GM21619 (cell line): ENCODE measurements around the gene KATNB1.
"Not testable (repeated sequence)": the region's sequence is repeated elsewhere in the genome, so short reads cannot be mapped to it uniquely, and the experiment has no call there.

Experiments
- ATAC-seq: cut with Tn5 transposase; IDR thresholded peaks from one replicate; pipeline ENCODE4 v1.9.1; 2021; ENCODE audit not compliant: unreplicated experiment

KATNB1 gene

DNA sequence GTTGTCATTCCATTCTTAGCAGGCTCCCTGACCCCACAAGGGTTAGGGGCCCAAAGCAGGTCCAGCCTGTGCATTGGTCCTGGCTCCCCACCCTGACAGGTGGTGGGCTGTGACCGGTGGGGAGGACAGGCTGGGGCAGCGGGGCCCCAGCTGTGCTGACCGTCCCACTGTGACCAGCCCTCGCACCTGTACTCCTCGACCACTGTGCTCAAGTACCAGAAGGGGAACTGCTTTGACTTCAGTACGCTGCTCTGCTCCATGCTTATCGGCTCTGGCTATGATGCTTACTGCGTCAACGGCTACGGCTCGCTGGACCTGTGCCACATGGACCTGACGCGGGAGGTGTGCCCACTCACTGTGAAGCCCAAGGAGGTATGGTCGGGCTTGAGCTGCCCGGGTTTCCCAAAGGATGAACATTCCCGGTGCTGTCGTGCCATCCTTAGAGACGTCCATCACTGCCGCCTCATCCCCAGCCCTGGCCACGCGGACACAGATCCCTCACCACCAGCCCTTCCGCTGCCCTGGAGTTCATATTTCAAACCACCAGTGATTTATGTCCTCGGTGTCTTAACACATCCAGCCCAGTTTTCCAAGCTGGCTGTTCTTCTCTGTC is 33.7 kb upstream of the KATNB1 start:
- no peak for ATAC-seq

DNA sequence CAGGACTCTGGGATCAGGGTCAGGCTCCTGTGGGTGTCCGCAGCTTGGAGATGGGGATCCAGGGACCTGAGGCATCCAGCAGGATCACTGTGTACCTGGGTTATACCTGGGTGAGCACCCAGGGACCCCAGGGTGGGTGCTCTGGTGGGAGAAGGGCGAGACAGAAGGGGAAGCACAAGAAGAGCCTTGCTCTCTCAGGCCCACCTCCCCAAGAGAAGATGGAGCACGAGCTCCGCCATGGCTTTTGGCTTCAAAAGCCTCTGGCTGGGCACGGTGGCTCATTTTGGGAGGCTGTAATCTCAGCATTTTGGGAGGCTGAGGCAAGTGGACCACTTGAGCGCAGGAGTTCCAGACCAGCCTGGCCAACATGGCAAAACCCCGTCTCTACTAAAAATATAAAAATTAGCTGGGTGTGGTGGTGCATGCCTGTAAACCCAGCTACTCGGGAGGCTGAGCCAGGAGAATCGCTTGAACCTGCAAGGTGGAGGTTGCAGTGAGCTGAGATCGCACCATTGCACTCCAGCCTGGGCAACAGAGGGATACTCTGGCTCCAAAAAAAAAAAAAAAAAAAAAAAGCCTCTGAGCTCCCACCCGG is 32.1 kb upstream of the KATNB1 start:
- ATAC-seq = no peak

DNA sequence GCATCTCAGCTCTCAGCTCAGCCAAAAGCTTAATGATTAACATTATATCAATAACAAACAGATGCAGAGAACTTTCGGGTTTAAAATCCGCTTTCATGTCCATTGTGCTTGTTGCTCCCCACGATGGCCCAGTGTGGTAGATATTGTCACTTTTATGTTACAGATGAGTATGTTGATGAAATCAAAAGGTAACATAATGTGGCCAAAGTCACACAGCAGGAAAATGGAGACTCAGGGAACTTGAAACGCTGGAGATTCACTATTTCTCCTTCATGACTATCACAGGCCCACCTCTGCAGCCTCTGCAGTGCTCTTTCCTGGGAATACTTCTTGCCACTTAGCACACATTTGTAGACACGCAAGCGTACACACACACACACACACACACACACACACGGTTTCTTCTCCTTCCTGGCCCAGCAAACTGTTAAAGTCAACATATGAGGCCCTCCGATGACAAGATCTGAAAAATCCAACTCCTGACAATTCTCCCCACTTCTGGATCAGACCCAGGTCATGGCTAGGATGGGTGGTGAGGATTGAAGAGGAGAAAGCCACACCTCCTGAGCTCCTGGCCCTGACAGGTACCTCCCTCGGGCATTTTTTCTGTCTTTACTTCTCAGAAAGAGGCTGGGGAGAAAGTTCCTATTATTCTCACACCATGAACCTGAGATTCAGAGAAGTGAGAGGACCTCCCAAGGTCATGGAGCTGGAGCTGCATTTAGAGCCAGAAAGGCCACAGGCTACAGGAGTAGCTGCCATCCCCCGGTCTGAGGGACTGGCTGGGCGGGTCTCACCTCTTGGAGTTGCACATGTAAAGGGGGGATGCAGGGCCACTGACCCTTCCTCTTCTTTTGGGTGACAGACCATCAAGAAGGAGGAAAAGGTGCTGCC is 31.3 kb upstream of the KATNB1 start:
- ATAC-seq = no peak

DNA sequence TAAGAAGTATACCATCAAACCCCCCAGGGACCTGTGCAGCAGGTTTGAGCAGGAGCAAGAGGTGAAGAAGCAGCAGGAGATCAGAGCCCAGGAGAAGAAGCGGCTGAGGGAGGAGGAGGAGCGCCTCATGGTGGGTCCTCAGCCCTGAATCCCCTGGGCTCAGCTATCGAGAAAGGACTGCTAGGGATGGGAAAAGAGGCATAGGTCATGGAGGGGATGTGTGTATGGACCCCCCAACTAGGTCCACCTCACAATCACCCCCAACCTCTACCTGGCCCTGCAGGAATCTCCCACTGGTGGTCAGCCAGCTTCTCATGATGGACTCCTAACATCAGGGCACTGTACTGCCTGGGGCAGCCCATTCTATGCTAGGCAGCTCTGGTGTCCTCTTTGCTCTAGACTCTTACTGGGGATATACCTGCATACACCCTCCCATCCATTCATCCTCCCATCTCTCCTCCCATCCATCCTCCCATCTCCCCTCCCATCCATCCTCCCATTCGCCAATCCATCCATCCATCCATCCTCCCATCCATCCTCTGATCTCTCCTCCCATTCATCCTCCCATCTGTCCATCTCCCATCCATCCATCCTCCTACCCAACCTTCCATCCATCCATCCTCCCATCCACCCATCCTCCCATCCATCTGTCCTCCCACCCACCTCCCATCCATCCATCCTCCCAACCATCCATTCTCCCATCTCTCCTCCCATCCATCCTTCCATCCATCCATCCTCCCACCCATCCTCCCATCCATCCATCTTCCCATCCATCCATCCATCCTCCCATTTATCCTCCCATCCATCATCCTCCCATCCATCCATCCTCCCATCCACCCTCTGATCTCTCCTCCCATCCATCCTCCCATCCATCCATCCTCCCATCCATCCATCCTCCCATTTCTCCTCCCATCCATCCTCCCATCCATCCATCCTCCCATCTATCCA is 30.4 kb upstream of the KATNB1 start:
- ATAC-seq = no peak

DNA sequence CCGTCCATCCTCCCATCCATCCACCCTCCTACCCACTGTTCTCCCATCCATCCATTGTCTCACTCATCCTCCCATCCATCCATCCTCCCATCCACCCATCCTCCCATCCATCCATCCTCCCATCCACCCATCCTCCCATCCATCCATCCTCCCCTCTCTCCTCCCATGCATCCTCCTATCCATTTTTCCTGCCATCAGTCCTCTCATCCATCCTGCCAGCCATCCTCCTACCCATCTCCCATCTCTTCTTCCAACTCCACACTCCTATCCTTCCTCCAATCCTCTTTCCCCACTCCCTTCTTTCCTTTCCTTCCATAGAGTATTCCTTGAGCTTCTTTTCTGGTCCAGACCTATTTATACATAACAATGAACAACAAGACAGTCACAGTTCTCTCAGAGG is 28.9 kb upstream of the KATNB1 start:
- ATAC-seq = no peak

DNA sequence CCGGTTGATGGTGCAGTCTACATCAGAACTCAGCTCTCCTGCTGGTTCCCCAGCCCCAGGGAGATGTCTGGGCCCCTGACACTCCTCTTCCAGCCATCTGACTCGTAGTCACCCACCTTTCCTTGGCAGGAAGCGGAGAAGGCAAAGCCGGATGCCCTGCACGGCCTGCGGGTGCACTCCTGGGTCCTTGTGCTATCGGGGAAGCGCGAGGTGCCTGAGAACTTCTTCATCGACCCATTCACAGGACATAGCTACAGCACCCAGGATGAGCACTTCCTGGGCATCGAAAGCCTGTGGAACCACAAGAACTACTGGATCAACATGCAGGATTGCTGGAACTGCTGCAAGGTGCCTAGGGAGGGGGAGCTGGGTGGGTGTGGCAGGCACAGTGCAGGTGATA is 28.2 kb upstream of the KATNB1 start:
- no peak for ATAC-seq

DNA sequence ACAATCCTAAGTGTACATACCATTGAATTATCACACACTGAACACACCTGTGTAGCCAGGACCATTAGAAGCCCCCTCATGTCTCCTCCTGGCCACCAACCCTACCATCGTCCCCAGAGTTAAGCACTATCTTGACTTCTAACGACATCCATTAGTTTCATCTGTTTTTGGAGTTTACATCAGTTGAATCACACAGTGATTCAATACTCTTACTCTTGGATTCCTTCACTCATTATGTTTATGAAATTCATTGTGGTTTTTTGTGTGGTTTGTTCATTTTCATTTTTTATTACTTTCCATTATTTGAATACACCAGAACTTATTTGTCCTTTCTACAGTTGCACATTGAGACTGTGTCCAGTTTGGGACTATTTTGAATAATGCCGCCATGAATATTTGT is 27.4 kb upstream of the KATNB1 start:
- no peak for ATAC-seq

DNA sequence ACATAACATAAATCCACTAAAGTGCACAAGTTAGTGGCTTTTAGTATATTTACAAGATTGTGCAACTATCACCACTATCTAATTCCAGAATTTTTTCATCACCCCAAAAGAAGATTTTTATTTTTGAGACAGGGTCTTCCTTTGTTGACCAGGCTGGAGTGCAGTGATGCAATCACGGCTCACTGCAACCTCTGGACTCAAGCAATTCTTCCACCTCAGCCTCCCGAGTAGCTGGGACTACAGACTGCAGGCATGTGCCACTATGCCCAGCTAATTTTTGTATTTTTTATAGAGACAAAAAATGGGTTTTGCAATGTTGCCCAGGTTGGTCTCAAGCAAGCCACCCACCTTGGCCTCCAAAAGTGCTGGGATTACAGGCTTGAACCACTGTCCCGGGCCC is 25.9 kb upstream of the KATNB1 start:
- ATAC-seq = no peak

DNA sequence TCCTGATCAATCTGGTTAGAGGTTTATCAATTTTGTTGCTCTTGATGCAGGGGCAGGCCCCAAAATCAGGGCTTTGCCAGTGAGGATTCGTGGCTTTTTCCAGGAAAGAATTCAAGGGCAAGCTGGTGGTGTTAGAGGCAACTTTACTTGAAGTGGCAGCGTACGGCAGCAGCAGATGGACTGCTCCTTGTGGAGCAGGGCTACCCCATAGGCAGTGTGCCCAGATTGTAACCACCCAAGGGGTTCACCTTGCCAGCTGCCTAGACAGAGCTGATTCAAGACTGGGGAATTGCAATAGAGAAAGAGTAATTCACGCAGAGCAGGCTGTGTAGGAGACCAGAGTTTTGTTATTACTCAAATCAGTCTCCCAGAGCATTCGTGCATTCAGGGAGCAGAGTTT is 24.2 kb upstream of the KATNB1 start:
- no peak for ATAC-seq

DNA sequence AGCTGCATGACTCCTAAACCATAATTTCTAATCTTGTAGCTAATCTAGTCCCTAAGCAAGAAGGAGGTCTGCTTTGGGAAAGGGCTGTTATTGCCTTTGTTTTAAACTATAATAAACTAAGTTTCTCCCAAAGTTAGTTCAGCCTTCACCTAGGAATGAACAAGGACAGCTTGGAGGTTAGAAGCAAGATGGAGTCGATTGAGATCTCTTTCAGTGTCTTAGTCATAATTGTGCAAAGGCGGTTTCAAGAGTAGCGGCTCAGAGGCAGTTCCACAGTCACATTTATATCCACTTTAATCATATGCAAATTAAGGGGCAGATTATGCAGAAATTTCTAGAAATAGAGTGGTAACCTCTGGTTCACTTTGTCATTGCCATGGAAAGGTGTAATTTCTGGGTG is 23.6 kb upstream of the KATNB1 start:
- no peak for ATAC-seq

DNA sequence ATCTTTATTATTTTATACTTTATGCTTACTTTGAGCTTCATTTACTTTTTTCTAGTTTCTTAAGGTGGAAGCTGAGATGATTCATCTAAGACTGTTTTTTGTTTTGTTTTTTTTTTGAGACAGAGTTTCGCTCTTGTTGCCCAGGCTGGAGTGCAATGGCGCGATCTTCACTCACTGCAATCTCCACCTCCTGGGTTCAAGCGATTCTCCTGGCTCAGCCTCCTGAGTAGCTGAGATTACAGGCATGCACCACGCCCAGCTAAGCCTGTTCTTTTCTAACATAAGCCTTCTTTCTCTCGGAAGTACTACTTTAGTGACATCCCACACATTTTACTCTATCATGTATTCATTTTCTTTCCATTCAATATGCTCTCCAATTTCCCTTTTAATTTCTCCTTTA is 23.0 kb upstream of the KATNB1 start:
- ATAC-seq = not testable (repeated sequence)

DNA sequence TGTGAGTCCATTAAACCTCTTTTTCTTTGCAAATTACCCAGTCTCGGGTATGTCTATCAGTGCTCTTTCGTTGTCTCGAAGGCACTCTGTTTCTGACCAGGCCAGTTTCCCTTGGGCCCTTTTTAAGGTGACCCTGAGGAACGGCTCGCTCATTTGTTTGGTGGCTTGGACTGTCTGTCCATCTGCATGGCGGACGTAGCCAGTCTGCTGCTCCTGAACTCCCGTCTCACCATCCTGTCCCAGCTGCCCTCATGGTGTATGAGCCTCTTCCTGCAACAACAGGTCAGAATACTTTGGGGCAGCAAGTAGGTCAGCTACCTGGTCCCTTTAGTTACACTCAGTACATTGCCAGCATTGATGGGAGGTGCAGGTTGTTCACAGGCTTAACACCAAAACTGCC is 22.0 kb upstream of the KATNB1 start:
- ATAC-seq = no peak

DNA sequence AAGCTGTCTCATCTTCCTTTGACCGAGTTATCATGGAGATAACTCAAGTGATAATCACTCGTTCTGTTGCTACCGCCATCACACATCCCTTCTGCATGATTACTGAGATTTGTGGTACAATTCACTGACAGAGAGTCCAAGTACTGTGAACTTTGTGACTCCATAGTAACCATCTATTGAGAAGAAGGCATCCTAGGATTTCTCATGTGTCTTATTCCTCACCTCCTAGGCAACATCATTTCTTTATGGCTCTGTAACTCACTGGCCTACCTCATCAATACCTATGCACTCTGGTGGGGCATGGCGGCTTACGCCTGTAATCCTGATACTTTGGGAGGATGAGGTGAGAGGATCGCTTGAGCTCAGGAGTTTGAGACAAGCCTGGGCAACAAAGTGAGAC is 21.5 kb upstream of the KATNB1 start:
- no peak for ATAC-seq

DNA sequence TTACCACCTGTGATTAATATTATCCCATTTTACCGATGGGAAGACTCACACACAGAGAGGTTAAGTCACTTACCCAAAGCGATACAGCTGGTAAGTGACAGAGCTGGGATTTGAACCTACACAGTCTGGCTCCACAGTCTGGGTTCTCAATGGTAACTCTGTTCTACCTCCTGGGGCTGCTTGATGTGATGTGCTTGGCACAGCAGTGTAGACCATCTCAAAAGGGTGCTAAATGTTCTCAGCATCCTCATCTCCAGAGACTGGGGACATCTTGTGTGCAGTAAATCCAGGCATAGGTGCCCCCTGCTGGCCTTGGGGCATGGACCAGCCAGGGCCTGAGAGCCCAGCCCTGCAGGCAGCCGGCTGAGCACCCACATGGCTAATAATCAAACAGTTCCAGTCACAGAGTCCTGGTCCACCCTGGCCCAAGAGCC is 15.4 kb upstream of the KATNB1 start:
- ATAC-seq = no peak

DNA sequence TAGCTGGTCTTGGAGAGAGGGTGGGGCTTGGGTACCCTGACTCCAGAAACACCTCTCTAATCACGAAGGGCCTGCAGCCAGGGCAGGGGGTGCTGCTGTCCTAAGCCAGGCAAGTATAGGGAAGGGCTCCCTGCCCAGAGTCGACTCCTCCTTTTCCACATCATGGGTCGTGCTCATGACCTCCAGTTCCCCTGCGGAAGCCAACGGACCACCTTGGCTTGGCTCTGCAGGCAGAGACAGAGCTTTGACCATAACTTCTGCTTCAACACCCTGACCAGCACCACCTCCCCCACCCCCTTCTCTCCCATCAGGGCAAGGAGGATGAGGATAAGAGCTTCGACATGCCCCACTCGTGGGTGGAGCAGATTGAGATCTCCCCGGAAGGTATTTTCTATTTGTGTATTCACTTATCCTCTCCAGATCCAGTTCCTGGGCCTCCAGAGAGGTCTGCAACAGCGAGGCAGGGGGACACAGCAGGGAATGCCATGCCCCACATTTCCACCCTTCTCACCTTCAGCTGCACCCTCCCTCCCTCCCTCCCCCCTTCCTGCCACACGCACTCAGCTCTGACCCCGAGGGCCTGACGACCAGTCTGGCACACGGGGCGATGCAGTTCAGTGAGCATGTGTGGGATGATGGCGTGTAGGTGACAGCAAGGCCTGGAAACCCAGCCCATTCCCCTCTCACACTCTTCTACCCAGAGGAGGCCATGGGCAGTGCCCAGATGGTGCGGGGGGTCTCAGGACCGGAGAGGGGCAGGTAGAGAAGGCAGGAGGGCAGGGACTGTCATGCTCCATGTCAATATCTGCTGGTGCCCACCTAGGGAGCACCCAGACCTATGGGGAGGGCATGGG is 14.0 kb upstream of the KATNB1 start:
- no peak for ATAC-seq

DNA sequence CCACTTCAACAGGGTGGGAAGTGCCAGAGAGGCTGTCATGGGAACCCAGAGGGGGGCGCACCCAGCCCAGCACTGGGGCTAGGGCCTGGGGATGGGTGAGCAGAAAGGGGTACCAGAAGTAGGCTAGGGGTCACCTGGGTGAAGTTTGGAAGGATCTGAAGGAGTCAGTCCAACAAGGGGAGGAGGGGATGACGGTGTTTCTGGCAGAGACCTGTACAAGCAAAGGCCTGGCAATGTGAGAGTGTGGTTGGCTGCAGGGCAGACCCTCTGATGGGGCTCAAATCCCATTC is 13.4 kb upstream of the KATNB1 start:
- ATAC-seq = no peak

DNA sequence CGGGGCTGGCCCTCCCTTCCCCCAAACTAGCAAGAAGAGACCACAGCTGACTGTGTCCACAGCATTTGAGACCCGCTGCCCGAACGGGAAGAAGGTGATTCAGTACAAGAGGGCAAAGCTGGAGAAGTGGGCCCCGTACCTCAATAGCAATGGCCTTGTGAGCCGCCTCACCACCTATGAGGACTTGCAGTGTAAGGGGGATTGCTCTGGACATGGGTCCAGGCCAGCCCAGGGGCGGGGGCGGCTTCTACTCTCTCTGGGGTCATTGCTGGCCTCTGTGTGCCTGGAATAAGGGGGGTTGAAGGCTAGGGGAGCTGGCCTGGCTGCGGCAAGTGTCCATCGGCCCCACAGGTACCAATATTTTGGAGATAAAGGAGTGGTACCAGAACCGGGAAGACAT is 12.9 kb upstream of the KATNB1 start:
- no peak for ATAC-seq

DNA sequence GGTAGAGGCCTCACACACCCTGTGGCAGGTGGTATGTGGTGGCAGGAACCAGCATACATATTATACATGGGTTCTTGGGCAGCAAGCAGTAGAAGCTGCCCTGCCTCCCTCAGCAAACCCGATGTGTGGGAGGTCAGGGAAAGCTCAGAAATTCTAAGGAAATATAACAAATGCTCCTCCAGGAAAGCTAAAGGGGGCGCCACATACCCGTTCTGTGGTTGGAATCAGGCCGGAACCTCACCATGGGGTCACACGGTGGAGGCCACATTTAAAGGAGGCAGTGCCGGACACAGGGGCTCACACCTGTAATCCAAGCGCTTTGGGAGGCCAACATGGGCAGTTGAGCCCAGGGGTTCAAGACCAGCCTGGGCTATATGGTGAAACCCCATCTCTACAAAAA is 12.4 kb upstream of the KATNB1 start:
- no peak for ATAC-seq

DNA sequence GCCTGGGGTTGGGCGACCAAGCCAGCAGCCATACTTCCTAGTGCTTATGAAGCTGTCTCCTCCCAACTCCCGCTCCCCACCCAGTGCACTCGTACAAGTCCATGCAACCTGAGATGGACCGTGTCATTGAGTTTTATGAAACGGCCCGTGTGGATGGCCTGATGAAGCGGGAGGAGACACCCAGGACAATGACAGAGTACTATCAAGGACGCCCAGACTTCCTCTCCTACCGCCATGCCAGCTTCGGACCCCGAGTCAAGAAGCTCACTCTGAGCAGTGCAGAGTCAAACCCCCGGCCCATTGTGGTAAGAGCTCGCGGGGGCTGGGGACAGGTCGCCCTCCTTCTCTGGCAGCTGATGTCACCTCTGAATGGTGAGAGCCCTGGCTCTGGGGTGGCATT is 11.0 kb upstream of the KATNB1 start:
- ATAC-seq = no peak

DNA sequence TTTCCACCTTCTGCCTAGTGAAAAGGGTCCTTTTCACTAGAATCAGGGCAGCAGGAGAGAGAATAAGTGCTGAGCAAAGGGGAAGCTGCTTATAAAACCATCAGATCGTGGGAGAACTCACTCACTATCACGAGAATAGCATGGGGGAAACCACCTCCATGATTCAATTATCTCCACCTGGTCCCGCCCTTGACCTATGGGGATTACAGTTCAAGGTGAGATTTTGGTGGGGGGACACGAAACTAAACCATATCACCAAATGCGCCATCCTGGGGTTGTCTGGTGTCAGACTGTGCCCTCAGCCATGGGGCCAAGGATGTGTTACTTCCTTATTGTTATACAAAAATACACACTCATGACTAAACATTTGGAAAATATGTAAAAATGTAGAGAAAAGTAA is 10.4 kb upstream of the KATNB1 start:
- no peak for ATAC-seq

DNA sequence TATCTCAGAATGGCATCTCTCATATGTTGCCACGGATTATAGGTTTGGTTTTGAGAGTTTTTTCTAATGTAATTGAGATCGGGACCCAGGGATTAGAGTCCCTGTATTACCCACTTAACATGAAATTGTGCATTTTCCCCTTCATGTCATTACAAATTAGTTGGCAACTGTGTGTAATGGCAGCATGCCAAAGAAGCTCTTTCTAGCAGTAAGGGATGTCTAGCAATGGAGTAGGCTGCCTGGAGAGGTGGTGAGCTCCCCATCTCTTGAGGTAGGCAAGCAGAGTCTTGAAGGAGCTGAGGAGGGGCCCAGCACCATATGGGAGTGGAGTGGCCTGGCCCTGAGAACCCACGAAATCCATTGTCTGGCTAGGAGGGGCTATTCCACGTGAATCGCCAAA is 10.0 kb upstream of the KATNB1 start:
- no peak for ATAC-seq
